ENCODE results near the gene VMA21.

VMA21 gene

GRCh38 chrX:151396825-151397740 lies at the start of gene VMA21:
Gene VMA21 (plus strand): TSS chrX:151397206. CDS start chrX:151397309, 103 bp downstream.
- peak; percentile 35 for DNase-seq

GRCh38 chrX:151359341-151359740 lies 37.7 kb upstream of the VMA21 start:
- no peak for DNase-seq

GRCh38 chrX:151359931-151360871 lies 36.8 kb upstream of the VMA21 start:
- no peak for DNase-seq

GRCh38 chrX:151363316-151363715 lies 33.7 kb upstream of the VMA21 start:
- DNase-seq: no peak

- no peak for DNase-seq
Measured at GRCh38 chrX:151365579-151365978, 31.4 kb upstream of the VMA21 start.

- no peak for DNase-seq
Measured at GRCh38 chrX:151370906-151371305, 26.1 kb upstream of the VMA21 start.

GRCh38 chrX:151384807-151385206 lies 12.2 kb upstream of the VMA21 start:
- DNase-seq: no peak

- DNase-seq: no peak
Measured at GRCh38 chrX:151386838-151387459, 10.1 kb upstream of the VMA21 start.

GRCh38 chrX:151391722-151392121 lies 5.3 kb upstream of the VMA21 start:
- no peak for DNase-seq

- DNase-seq: no peak
Measured at GRCh38 chrX:151393514-151393913, 3.5 kb upstream of the VMA21 start.

GRCh38 chrX:151396042-151396824 lies 773 bp upstream of the VMA21 start:
- DNase-seq: no peak

- no peak for DNase-seq
Measured at GRCh38 chrX:151397741-151398070, 700 bp downstream of the VMA21 start.

GRCh38 chrX:151398346-151398745 lies 1.3 kb downstream of the VMA21 start:
- DNase-seq: no peak

GRCh38 chrX:151402719-151403390 lies 5.8 kb downstream of the VMA21 start:
- DNase-seq: no peak

- no peak for DNase-seq
Measured at GRCh38 chrX:151416579-151416978, 19.6 kb downstream of the VMA21 start.

GRCh38 chrX:151419782-151420181 lies 22.8 kb downstream of the VMA21 start:
- DNase-seq: no peak

- DNase-seq: no peak
Measured at GRCh38 chrX:151424505-151424904, 27.5 kb downstream of the VMA21 start.

- no peak for DNase-seq
Measured at GRCh38 chrX:151448509-151448908, 51.5 kb downstream of the VMA21 start.

GRCh38 chrX:151458824-151459223 lies 61.8 kb downstream of the VMA21 start:
- DNase-seq: no peak

Data from NCI-H1436 treated with DMSO at 0.1 percent for 48 hours (cell line).